Glutamatergic neuron (in vitro differentiated cells): ENCODE data around the gene SLCO2B1. TPM values are rescaled to one million over a fixed set of nuclear protein-coding genes. Genes with fewer than 3 reads are reported as not detected.

Source experiments
- DNase-seq: peaks from one replicate; pipeline ENCODE4 v3.0.0; 2022
- H3K27ac Mint-ChIP-seq: one replicate; pipeline ENCODE4 v1.8.0; 2020; ENCODE audit warnings: mild to moderate bottlenecking, mixed read lengths, inconsistent platforms; ENCODE audit not compliant: unreplicated experiment
- H3K27me3 Mint-ChIP-seq: one replicate; pipeline ENCODE4 v1.8.0; 2020; ENCODE audit warnings: mild to moderate bottlenecking, moderate library complexity, mixed read lengths, inconsistent platforms; ENCODE audit not compliant: unreplicated experiment
- H3K36me3 Mint-ChIP-seq: one replicate; pipeline ENCODE4 v1.8.0; 2020; ENCODE audit warnings: mild to moderate bottlenecking, mixed read lengths, inconsistent platforms; ENCODE audit not compliant: unreplicated experiment
- H3K4me1 Mint-ChIP-seq: one replicate; pipeline ENCODE4 v1.8.0; 2020; ENCODE audit warnings: mild to moderate bottlenecking, low read depth, mixed read lengths, inconsistent platforms; ENCODE audit not compliant: unreplicated experiment
- H3K4me3 Mint-ChIP-seq: one replicate; pipeline ENCODE4 v1.8.0; 2020; ENCODE audit warnings: mild to moderate bottlenecking, mixed read lengths, inconsistent platforms; ENCODE audit not compliant: unreplicated experiment
- H3K9me3 Mint-ChIP-seq: one replicate; pipeline ENCODE4 v1.8.0; 2020; ENCODE audit warnings: mild to moderate bottlenecking, moderate library complexity, mixed read lengths, inconsistent platforms; ENCODE audit not compliant: unreplicated experiment
- CTCF ChIP-seq: fragments of 200-600 bp; sonication (generic); IDR thresholded peaks from one replicate; pipeline ENCODE4 v1.5.0; 2021; ENCODE audit not compliant: partially characterized antibody, unreplicated experiment
- total RNA-seq: library from RNA; stranded (reverse); fragmentation: NEBNext Ultra II Directional; extraction: Animal tissue kit (Norgen Biotek cat#: 25700); gene quantifications from one replicate; pipeline ENCODE4 v1.2.1, GENCODE V29; 2021; ENCODE audit not compliant: unreplicated experiment

Gene SLCO2B1
- total RNA-seq, 1 donor from 2014 or later, result not detected

- Mint-ChIP-seq H3K9me3 (no peaks in the 10 kb centered on the region), H3K4me1 (no peaks in the 10 kb centered on the region), H3K27ac (no peak overlapping the region), H3K36me3 (no peaks in the 10 kb centered on the region), H3K27me3 (peaks cover 1% of the 10 kb centered on the region), H3K4me3 (no peak overlapping the region)
- DNase-seq, result no peak
- no peak for TF ChIP-seq CTCF
Observed at GRCh38 chr11:75254326-75254725, 103.4 kb downstream of the SLCO2B1 start.

Other genes starting within 250 kb of the SLCO2B1 start
- gene XRRA1, start 202.0 kb upstream of the SLCO2B1 start, total RNA-seq, result 8.6 TPM
- gene SPCS2, start 201.8 kb upstream of the SLCO2B1 start, total RNA-seq, result 112 TPM
- gene NEU3, start 162.2 kb upstream of the SLCO2B1 start, total RNA-seq, result 6.6 TPM
- not detected for gene OR2AT4, start 54.2 kb upstream of the SLCO2B1 start, total RNA-seq
- gene TPBGL, start 89.7 kb downstream of the SLCO2B1 start, total RNA-seq, result 2.3 TPM
- gene ARRB1, start 200.6 kb downstream of the SLCO2B1 start, total RNA-seq, result 38.0 TPM
- gene RPS3, start 248.4 kb downstream of the SLCO2B1 start, total RNA-seq, result 1,391 TPM